GM18951 (cell line): ENCODE measurements around the gene KCNK4.

Experiments
- POLR2A ChIP-seq: IDR thresholded peaks from 4 replicates; pipeline ENCODE4 v1.6.1; 2011; ENCODE audit warnings: mild to moderate bottlenecking; ENCODE audit not compliant: insufficient read length, insufficient read depth; ENCODE audit errors: extremely low read depth
- in situ Hi-C: fragments of 300-500 bp; cut with MboI; formaldehyde crosslinking; loops from one replicate; pipeline ENCODE4 v1.12.0; 2022; ENCODE audit warnings: low sequenced_read_pairs, mixed read lengths, inconsistent platforms; ENCODE audit not compliant: unreplicated experiment

KCNK4 gene

GRCh38 chr11:64331569-64332371, 40.7 kb downstream of the KCNK4 start:
- in situ Hi-C loops: no loop called here
- no peak for TF ChIP-seq POLR2A

- TF ChIP-seq POLR2A: no peak
- in situ Hi-C loops: no loop called here
These were observed 42.5 kb downstream of the KCNK4 start for GRCh38 chr11:64333556-64333955.

DNA sequence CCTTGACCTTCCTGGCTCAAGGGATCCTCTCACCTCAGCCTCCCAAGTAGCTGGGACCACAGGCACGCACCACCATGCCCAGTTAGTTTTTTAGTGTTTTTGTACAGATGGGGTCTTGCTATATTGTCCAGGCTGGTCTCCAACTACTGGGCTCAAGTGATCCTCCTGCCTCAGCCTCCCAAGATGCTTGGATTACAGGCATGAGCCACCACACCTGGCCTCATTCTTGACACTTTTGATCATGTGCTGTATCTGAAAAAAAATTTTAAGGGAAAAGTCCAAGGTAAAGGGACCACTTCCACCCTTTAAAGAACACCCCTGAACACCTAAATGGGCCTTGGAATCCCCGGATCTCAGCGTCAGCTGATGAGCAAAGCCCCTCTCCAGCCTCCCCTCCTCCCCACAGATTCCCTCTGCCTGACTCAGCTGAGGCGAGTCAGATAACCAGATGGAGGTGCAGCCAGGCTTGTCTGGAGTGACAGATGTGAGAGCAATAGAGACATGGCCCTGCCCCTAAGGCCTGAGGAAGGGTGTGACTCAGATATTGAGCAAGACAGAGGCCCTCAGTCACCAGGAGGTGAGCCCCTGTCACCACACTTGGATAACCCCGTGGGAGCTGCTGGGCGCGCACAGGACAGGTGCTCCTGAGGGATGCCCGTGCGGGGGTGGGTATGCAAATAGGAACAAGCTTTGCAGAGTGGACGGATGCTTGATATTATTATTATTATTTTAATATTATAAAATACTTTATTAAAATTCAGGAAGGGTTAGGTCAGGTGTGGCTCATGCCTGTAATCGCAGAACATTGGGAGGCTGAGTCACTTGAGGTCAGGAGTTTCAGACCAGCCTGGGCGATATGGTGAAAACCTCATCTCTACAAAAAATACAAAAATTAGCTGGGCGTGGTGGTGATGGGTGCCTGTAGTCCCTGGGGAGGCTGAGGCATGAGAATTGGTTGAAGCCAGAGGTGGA, 43.9 kb downstream of the KCNK4 start:
- TF ChIP-seq POLR2A: peak; percentile 39
- in situ Hi-C loops: no loop called here

- TF ChIP-seq POLR2A: no peak
- in situ Hi-C loops: no loop called here
These were observed 46.6 kb downstream of the KCNK4 start for GRCh38 chr11:64337538-64338249.

DNA sequence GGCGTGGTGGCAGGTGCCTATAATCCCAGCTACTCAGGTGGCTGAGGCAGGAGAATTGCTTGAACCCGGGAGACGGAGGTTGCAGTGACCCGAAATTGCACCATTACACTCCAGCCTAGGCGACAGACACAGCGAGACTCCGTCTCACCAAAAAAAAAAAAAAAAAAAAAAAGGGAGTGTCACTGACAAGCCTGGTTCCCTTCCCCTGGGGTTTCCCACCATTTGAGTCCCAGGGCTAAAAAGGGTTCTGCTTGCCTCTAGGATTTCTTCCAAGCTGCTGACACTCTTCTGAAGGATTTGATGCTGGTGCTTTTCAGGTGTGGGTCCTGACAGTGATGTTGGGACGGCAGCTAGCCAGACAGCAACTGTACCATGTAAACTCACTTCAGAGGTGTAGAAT, 47.6 kb downstream of the KCNK4 start:
- in situ Hi-C loops: no loop called here
- no peak for TF ChIP-seq POLR2A

- in situ Hi-C loops: no loop called here
- no peak for TF ChIP-seq POLR2A
These were observed 48.2 kb downstream of the KCNK4 start for GRCh38 chr11:64339286-64339685.

DNA sequence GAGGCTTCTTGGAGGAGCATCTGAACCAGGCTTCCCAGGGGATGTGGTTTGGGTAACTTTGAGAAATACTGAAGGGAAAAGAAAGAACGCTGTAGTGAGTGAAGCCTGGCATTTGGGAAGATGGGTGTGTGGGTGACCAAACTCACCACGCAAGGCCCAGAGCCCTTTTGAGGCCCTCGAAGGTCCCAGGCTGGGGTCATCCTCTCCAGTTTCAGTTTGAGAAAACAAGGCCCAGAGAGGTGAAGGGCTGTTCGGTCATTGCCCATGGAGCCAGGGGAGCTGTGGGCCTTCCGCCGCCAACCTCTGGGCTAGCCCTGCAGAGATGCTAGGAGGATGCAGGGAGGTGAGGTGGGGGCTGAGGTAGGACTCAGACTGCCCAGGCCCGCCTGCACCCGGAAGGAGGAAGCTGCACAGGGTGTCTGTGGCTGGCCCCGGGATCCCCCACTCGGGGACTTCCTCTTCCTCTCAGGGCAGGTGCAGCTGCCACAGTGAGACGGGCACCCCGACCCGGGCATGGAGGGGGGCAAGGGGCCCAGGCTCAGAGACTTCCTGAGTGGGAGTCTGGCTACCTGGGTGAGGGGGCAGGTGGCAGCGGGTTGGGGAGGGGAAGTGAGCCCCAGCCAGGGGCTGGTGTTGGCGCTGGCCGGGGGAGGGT, 48.8 kb downstream of the KCNK4 start, which contains the start of gene CCDC88B:
Gene CCDC88B, plus strand, starts transcription at position 451 of the 655 bp plus-strand sequence. Its CDS starts 63 bp downstream, at position 514.
- in situ Hi-C loops: no loop called here
- peak; percentile 70 for TF ChIP-seq POLR2A

GRCh38 chr11:64340671-64341335, 49.7 kb downstream of the KCNK4 start:
- in situ Hi-C loops: no loop called here
- TF ChIP-seq POLR2A: peak; percentile 58

DNA sequence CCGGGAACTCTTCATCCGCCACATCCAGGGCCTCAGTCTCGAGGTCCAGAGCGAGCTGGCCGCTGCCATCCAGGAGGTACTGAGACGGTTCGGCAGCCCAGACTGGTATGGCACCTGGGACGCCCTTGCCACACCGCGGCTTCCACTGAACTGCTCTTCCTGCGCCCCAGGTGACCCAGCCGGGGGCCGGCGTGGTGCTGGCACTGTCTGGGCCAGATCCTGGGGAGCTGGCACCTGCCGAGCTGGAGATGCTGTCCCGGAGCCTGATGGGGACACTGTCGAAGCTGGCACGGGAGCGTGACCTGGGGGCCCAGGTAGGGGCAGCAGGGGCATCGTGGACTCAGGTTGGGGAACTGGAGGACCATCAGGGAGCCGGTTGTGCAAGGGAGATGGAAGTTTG, 50.3 kb downstream of the KCNK4 start:
- in situ Hi-C loops: no loop called here

GRCh38 chr11:64341851-64342791, 51.0 kb downstream of the KCNK4 start:
- in situ Hi-C loops: no loop called here
- no peak for TF ChIP-seq POLR2A

More for the DNA sequence above, 50.3 kb downstream of the KCNK4 start:
- TF ChIP-seq POLR2A: no peak
